GM10266 (cell line): Measurements from ENCODE around the gene PRR20G.

Experiments
- DNase-seq: peaks from one replicate; pipeline ENCODE4 v3.0.0; 2012; ENCODE audit errors: extremely low spot score
- CTCF ChIP-seq: IDR thresholded peaks from 2 replicates; pipeline ENCODE4 v1.5.1; 2012; ENCODE audit warnings: mild to moderate bottlenecking, low read depth; ENCODE audit not compliant: control insufficient read depth, insufficient read depth; ENCODE audit errors: missing control alignments

Gene PRR20G

GRCh38 chr3:127287840-127288239 is at the start of gene PRR20G:
Gene PRR20G (minus strand): TSS chr3:127288046. CDS start chr3:127287365, 681 bp downstream.
- DNase-seq = no peak
- no peak for TF ChIP-seq CTCF

- no peak for TF ChIP-seq CTCF
- no peak for DNase-seq
Measured at GRCh38 chr3:127337001-127337400, 49.2 kb upstream of the PRR20G start.

- no peak for DNase-seq
- no peak for TF ChIP-seq CTCF
Measured at GRCh38 chr3:127336101-127336500, 48.3 kb upstream of the PRR20G start.

GRCh38 chr3:127330385-127330784 is 42.5 kb upstream of the PRR20G start:
- DNase-seq = no peak
- no peak for TF ChIP-seq CTCF

- TF ChIP-seq CTCF = no peak
- no peak for DNase-seq
Measured at GRCh38 chr3:127329631-127330285, 41.9 kb upstream of the PRR20G start.

GRCh38 chr3:127328421-127328820 is 40.6 kb upstream of the PRR20G start:
- no peak for DNase-seq
- no peak for TF ChIP-seq CTCF

GRCh38 chr3:127326341-127326740 is 38.5 kb upstream of the PRR20G start:
- no peak for DNase-seq
- no peak for TF ChIP-seq CTCF
